K562 (cell line): ENCODE measurements around the gene NAPEPLD. TPM values are rescaled to one million over a fixed set of nuclear protein-coding genes. Genes with fewer than 3 reads are reported as not detected.
A peak's percentile ranks its signal among the peaks of the same experiment; 100 is the strongest.

Experiments
- EP300 ChIP-seq: IDR thresholded peaks from 2 replicates; pipeline ENCODE4 v1.6.1; 2012; ENCODE audit warnings: low read length, improper control_type of control experiment
- HDAC2 ChIP-seq: fragments of 450-650 bp; IDR thresholded peaks from 2 replicates; pipeline ENCODE4 v1.6.1; 2016; ENCODE audit warnings: mild to moderate bottlenecking
- HMG20A ChIP-seq: fragments of 450-650 bp; formaldehyde crosslinking; conservative IDR thresholded peaks from 2 replicates; pipeline ENCODE4 v1.4.0; 2020; ENCODE audit warnings: mild to moderate bottlenecking, mixed read lengths
- PHF21A ChIP-seq: fragments of 450-650 bp; IDR thresholded peaks from 2 replicates; pipeline ENCODE4 v1.6.1; 2017; ENCODE audit warnings: low read depth, borderline replicate concordance
- SIX5 ChIP-seq, 2 experiments: IDR thresholded peaks; 2 replicates each; pipeline ENCODE4 v1.6.1; 2011; ENCODE audit warnings: low read length in 2 of 2, borderline replicate concordance in 1 of 2, low read depth in 1 of 2, mild to moderate bottlenecking in 1 of 2, moderate library complexity in 1 of 2; ENCODE audit not compliant: insufficient read depth in 1 of 2
- SUPT5H ChIP-seq: fragments of 450-650 bp; IDR thresholded peaks from 2 replicates; pipeline ENCODE4 v1.6.1; 2016
- polyA plus RNA-seq, 8 experiments: library from polyadenylated mRNA; depleted of rRNA in 4 of 8; stranded (reverse) in 5 of 8; unstranded in 3 of 8; fragments of >200 nt; fragmentation: Nextera tagmentation in 2 of 8; fragmentation: Illumina TruSeq in 1 of 8; extraction: Ambion mirVana in 2 of 8; extraction: Trizol in 1 of 8; gene quantifications; 2 replicates each; pipeline versions ENCODE4 v1.2.1 to v1.2.3, GENCODE V29; 2011 to 2014; ENCODE audit warnings: inconsistent platforms in 1 of 8, missing spikeins in 1 of 8
- total RNA-seq, 7 experiments: library from RNA; depleted of rRNA in 6 of 7; stranded (reverse); fragments of >200 nt in 6 of 7; fragmentation: Illumina TruSeq in 2 of 7; extraction: Trizol in 2 of 7; gene quantifications; 2 replicates each; pipeline versions ENCODE4 v1.2.1 to v1.2.3, GENCODE V29; 2011 to 2021; ENCODE audit warnings: low replicate concordance in 1 of 7
- TF ChIP-seq, protein P1 (sequence below): fragments of 150-350 bp; conservative IDR thresholded peaks from 2 replicates; pipeline ENCODE4 v1.6.1; 2014; ENCODE audit warnings: low read length
- TF ChIP-seq, protein P2 (sequence below): sonication (generic); formaldehyde crosslinking; IDR thresholded peaks from 2 replicates; pipeline ENCODE4 v1.8.1; 2023; ENCODE audit warnings: mild to moderate bottlenecking, missing genetic modification reagents
- TF ChIP-seq, protein P3 (sequence below): fragments of 250-450 bp; sonication (Bioruptor Pico); IDR thresholded peaks from 2 replicates; pipeline ENCODE4 v1.8.0; 2021; ENCODE audit warnings: mild to moderate bottlenecking, moderate library complexity
- TF ChIP-seq, protein P4 (sequence below): sonication (generic); IDR thresholded peaks from 2 replicates; pipeline ENCODE4 v1.6.1; 2016

Gene NAPEPLD
- total and polyA plus RNA-seq, 9 of the 15 experiments (the other 6 are each of a cell fraction or from before 2014, with no cell fraction given), result 3.2 to 11.0 (median 7.5) TPM

DNA sequence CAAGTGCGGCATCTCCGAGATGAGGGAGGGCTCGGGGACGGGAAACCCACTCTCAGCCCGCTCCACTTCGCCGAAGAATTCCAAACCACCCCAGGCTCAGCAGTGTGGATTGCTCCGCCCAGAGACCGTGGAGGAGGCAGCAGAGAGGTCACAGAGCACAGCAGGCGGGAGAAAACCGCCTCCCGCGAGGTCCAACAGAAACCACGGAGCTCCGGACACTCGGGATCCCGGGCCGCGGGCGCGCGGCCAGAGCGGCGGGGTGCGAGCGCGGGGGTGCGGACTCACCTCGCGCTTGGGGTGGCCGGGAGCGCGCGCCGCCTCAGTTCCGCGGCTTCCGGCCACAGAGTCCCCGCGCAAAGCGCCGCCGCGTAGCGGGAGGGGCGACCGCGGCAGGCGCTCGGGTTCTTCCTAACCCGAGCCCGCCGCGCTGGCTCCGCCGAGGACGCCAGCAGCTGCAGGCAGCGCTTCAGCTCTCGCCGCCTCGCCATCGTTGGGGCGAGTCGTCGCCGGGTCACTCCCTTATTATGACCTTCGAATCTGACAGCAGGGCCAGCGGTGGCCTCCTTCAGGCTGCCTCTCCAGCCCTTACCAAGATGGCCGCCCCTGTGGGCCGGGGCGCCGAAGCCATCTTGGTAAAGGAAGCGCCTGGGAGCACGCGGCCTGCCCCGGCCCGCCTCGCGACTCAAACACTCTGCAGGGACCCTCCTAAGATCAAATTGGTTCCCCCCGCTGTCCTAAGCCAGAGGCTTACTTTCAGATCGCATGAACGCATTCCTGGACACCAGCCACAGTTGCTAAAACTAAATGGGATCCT, at the start of gene NAPEPLD (continued):
- TF ChIP-seq, protein P1, sequence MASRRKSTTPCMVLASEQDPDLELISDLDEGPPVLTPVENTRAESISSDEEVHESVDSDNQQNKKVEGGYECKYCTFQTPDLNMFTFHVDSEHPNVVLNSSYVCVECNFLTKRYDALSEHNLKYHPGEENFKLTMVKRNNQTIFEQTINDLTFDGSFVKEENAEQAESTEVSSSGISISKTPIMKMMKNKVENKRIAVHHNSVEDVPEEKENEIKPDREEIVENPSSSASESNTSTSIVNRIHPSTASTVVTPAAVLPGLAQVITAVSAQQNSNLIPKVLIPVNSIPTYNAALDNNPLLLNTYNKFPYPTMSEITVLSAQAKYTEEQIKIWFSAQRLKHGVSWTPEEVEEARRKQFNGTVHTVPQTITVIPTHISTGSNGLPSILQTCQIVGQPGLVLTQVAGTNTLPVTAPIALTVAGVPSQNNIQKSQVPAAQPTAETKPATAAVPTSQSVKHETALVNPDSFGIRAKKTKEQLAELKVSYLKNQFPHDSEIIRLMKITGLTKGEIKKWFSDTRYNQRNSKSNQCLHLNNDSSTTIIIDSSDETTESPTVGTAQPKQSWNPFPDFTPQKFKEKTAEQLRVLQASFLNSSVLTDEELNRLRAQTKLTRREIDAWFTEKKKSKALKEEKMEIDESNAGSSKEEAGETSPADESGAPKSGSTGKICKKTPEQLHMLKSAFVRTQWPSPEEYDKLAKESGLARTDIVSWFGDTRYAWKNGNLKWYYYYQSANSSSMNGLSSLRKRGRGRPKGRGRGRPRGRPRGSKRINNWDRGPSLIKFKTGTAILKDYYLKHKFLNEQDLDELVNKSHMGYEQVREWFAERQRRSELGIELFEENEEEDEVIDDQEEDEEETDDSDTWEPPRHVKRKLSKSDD, result 0 out of 2 replicates have a peak, but pooled peaks have one; percentile 33
- TF ChIP-seq PHF21A, result peak; percentile 84; the same call in 1 of the 2 replicates
- TF ChIP-seq HMG20A (CRISPR knock-in tag), result no peak
- TF ChIP-seq EP300, result peak; percentile 24; the same call in 1 of the 2 replicates
- TF ChIP-seq SIX5 (IDR thresholded peaks at IDR 0.05; ENCODE audit: borderline replicate concordance in 1 of 2, insufficient read depth in 1 of 2, low read depth in 1 of 2, low read length in 2 of 2), result peak; percentile 72 to 85
- TF ChIP-seq, protein P2, sequence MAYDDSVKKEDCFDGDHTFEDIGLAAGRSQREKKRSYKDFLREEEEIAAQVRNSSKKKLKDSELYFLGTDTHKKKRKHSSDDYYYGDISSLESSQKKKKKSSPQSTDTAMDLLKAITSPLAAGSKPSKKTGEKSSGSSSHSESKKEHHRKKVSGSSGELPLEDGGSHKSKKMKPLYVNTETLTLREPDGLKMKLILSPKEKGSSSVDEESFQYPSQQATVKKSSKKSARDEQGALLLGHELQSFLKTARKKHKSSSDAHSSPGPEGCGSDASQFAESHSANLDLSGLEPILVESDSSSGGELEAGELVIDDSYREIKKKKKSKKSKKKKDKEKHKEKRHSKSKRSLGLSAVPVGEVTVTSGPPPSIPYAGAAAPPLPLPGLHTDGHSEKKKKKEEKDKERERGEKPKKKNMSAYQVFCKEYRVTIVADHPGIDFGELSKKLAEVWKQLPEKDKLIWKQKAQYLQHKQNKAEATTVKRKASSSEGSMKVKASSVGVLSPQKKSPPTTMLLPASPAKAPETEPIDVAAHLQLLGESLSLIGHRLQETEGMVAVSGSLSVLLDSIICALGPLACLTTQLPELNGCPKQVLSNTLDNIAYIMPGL (CRISPR knock-in tag), result no peak
- TF ChIP-seq, protein P3, sequence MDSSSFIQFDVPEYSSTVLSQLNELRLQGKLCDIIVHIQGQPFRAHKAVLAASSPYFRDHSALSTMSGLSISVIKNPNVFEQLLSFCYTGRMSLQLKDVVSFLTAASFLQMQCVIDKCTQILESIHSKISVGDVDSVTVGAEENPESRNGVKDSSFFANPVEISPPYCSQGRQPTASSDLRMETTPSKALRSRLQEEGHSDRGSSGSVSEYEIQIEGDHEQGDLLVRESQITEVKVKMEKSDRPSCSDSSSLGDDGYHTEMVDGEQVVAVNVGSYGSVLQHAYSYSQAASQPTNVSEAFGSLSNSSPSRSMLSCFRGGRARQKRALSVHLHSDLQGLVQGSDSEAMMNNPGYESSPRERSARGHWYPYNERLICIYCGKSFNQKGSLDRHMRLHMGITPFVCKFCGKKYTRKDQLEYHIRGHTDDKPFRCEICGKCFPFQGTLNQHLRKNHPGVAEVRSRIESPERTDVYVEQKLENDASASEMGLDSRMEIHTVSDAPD, result no peak
- TF ChIP-seq, protein P4, sequence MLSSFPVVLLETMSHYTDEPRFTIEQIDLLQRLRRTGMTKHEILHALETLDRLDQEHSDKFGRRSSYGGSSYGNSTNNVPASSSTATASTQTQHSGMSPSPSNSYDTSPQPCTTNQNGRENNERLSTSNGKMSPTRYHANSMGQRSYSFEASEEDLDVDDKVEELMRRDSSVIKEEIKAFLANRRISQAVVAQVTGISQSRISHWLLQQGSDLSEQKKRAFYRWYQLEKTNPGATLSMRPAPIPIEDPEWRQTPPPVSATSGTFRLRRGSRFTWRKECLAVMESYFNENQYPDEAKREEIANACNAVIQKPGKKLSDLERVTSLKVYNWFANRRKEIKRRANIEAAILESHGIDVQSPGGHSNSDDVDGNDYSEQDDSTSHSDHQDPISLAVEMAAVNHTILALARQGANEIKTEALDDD, result no peak
- TF ChIP-seq HDAC2, result peak; percentile 65; the same call in 1 of the 2 replicates
- TF ChIP-seq SUPT5H, result peak; percentile 78; the same call in 1 of the 2 replicates
